Liver (tissue), 3 donors: Measurements from ENCODE around the gene CNOT3.

Experiments
- ATF3 ChIP-seq: IDR thresholded peaks from 2 replicates; pipeline ENCODE4 v1.6.1; 2016; ENCODE audit warnings: antibody characterized with exemption
- CTCF ChIP-seq: fragments of 150-350 bp; IDR thresholded peaks from 2 replicates; pipeline ENCODE4 v1.5.1; 2017; ENCODE audit warnings: improper control_type of control experiment, low read depth, low read length; ENCODE audit not compliant: missing input control
- EGR1 ChIP-seq, 2 donors: IDR thresholded peaks; 2 replicates each; pipeline ENCODE4 v1.6.1; 2016 to 2018; ENCODE audit warnings: antibody characterized with exemption in 2 of 2, low read depth in 2 of 2
- FOXA1 ChIP-seq: IDR thresholded peaks from 2 replicates; pipeline ENCODE4 v1.6.1; 2016; ENCODE audit warnings: antibody characterized with exemption
- GABPA ChIP-seq, 2 donors: IDR thresholded peaks in 1 of 2; conservative IDR thresholded peaks in 1 of 2; 2 replicates each; pipeline ENCODE4 v1.6.1; 2016; ENCODE audit warnings: antibody characterized with exemption in 2 of 2, mild to moderate bottlenecking in 1 of 2, moderate library complexity in 1 of 2
- HNF4G ChIP-seq: IDR thresholded peaks from 2 replicates; pipeline ENCODE4 v1.6.1; 2016; ENCODE audit warnings: antibody characterized with exemption
- JUND ChIP-seq, 2 donors: IDR thresholded peaks; 2 replicates each; pipeline ENCODE4 v1.6.1; 2016; ENCODE audit warnings: antibody characterized with exemption in 2 of 2
- MAX ChIP-seq: IDR thresholded peaks from 2 replicates; pipeline ENCODE4 v1.6.1; 2016; ENCODE audit warnings: antibody characterized with exemption
- RAD21 ChIP-seq, 2 donors: IDR thresholded peaks; 2 replicates each; pipeline ENCODE4 v1.6.1; 2016; ENCODE audit warnings: antibody characterized with exemption in 2 of 2, mild to moderate bottlenecking in 2 of 2
- REST ChIP-seq: IDR thresholded peaks from 2 replicates; pipeline ENCODE4 v1.6.1; 2016; ENCODE audit warnings: antibody characterized with exemption, mild to moderate bottlenecking
- SP1 ChIP-seq: IDR thresholded peaks from 2 replicates; pipeline ENCODE4 v1.6.1; 2018; ENCODE audit warnings: antibody characterized with exemption, mild to moderate bottlenecking
- TAF1 ChIP-seq: conservative IDR thresholded peaks from 2 replicates; pipeline ENCODE4 v1.6.1; 2016; ENCODE audit warnings: antibody characterized with exemption, mild to moderate bottlenecking
- YY1 ChIP-seq: IDR thresholded peaks from 2 replicates; pipeline ENCODE4 v1.6.1; 2016; ENCODE audit warnings: antibody characterized with exemption, mild to moderate bottlenecking
- ZBTB33 ChIP-seq: IDR thresholded peaks from 2 replicates; pipeline ENCODE4 v1.6.1; 2016; ENCODE audit warnings: antibody characterized with exemption
- donor health status: healthy.
- donor health status: healthy.

- TF ChIP-seq CTCF (no peak), RAD21 (IDR thresholded peaks at IDR 0.05) (no peak), FOXA1 (no peak), GABPA (IDR thresholded peaks at IDR 0.05 in 1 of 2, conservative IDR thresholded peaks at IDR 0.05 in 1 of 2) (no peak), SP1 (no peak), ZBTB33 (no peak), TAF1 (no peak), ATF3 (no peak), JUND (IDR thresholded peaks at IDR 0.05) (no peak), MAX (no peak), HNF4G (no peak), REST (no peak), YY1 (no peak), EGR1 (IDR thresholded peaks at IDR 0.05; ENCODE audit: low read depth in 2 of 2) (no peak)
Observed at GRCh38 chr19:54145541-54146158, 8.1 kb downstream of the CNOT3 start.
